RPMI8226 (cell line): ENCODE results near the gene IMMP2L.

ENCODE experiments used
- DNase-seq: peaks from one replicate; pipeline ENCODE4 v3.0.0-alpha.2; 2015

The IMMP2L gene

GRCh38 chr7:110839866-110840265 is 722.4 kb downstream of the IMMP2L start:
- DNase-seq, result peak; percentile 63

GRCh38 chr7:110835849-110836248 is 726.4 kb downstream of the IMMP2L start:
- no peak for DNase-seq

GRCh38 chr7:110835218-110835617 is 727.1 kb downstream of the IMMP2L start:
- DNase-seq, result peak; percentile 39

- no peak for DNase-seq
These were observed 730.9 kb downstream of the IMMP2L start for GRCh38 chr7:110831419-110831818.

- DNase-seq, result no peak
These were observed 731.5 kb downstream of the IMMP2L start for GRCh38 chr7:110830778-110831177.

- no peak for DNase-seq
These were observed 734.4 kb downstream of the IMMP2L start for GRCh38 chr7:110827936-110828335.

GRCh38 chr7:110827287-110827855 is 734.9 kb downstream of the IMMP2L start:
- DNase-seq, result no peak

GRCh38 chr7:110813986-110814385 is 748.3 kb downstream of the IMMP2L start:
- DNase-seq, result no peak

GRCh38 chr7:110809832-110810231 is 752.5 kb downstream of the IMMP2L start:
- DNase-seq, result no peak

- DNase-seq, result no peak
These were observed 753.9 kb downstream of the IMMP2L start for GRCh38 chr7:110808361-110808760.

GRCh38 chr7:110804501-110804900 is 757.8 kb downstream of the IMMP2L start:
- DNase-seq, result no peak

GRCh38 chr7:110803602-110804143 is 758.6 kb downstream of the IMMP2L start:
- DNase-seq, result no peak

- no peak for DNase-seq
These were observed 760.8 kb downstream of the IMMP2L start for GRCh38 chr7:110801502-110801901.

- DNase-seq, result no peak
These were observed 761.3 kb downstream of the IMMP2L start for GRCh38 chr7:110800984-110801383.

- DNase-seq, result no peak
These were observed 764.6 kb downstream of the IMMP2L start for GRCh38 chr7:110797656-110798055.

GRCh38 chr7:110790992-110791391 is 771.3 kb downstream of the IMMP2L start:
- DNase-seq, result no peak

- DNase-seq, result no peak
These were observed 775.8 kb downstream of the IMMP2L start for GRCh38 chr7:110786328-110786965.

- DNase-seq, result no peak
These were observed 777.5 kb downstream of the IMMP2L start for GRCh38 chr7:110784749-110785148.

GRCh38 chr7:110780712-110781111 is 781.6 kb downstream of the IMMP2L start:
- DNase-seq, result no peak

- DNase-seq, result no peak
These were observed 783.0 kb downstream of the IMMP2L start for GRCh38 chr7:110779339-110779738.

- no peak for DNase-seq
These were observed 787.2 kb downstream of the IMMP2L start for GRCh38 chr7:110775046-110775445.

GRCh38 chr7:110774071-110774470 is 788.2 kb downstream of the IMMP2L start:
- no peak for DNase-seq

GRCh38 chr7:110772615-110773014 is 789.7 kb downstream of the IMMP2L start:
- no peak for DNase-seq

GRCh38 chr7:110771717-110772116 is 790.6 kb downstream of the IMMP2L start:
- no peak for DNase-seq
